Uterus (tissue), 4 donors: ENCODE measurements around the gene GATD1. TPM values are rescaled to one million over a fixed set of nuclear protein-coding genes. Genes with fewer than 3 reads are reported as not detected.
A peak's percentile ranks its signal among the peaks of the same experiment; 100 is the strongest.

Experiments
- DNase-seq, 2 donors: peaks; one replicate each; pipeline ENCODE4 v3.0.0-alpha.2; 2019 to 2020
- H3K27ac ChIP-seq, 2 donors: fragments of 200-600 bp; sonication (generic); 1 replicate in 1 of 2; 2 replicates in 1 of 2; pipeline ENCODE4 v1.5.1; 2016 to 2018
- H3K27me3 ChIP-seq, 2 donors: fragments of 200-600 bp; sonication (generic); one replicate each; pipeline ENCODE4 v1.5.1; 2018 to 2019; ENCODE audit warnings: control low read depth in 1 of 2
- H3K36me3 ChIP-seq, 2 donors: fragments of 200-600 bp; sonication (generic); one replicate each; pipeline ENCODE4 v1.5.1; 2019; ENCODE audit warnings: control low read depth in 1 of 2
- H3K4me1 ChIP-seq, 2 donors: fragments of 200-600 bp; sonication (generic); one replicate each; pipeline ENCODE4 v1.5.1; 2018 to 2019; ENCODE audit warnings: control low read depth in 1 of 2
- H3K4me3 ChIP-seq, 2 donors: fragments of 200-600 bp; sonication (generic); 1 replicate in 1 of 2; 2 replicates in 1 of 2; pipeline ENCODE4 v1.5.1; 2018 to 2019; ENCODE audit warnings: mild to moderate bottlenecking in 1 of 2
- H3K9me3 ChIP-seq, 2 donors: fragments of 200-600 bp; sonication (generic); one replicate each; pipeline ENCODE4 v1.5.1; 2019; ENCODE audit warnings: control low read depth in 1 of 2
- CTCF ChIP-seq, 4 experiments: fragments of 200-600 bp in 2 of 4; fragments of 450-650 bp in 2 of 4; sonication (generic) in 2 of 4; IDR thresholded peaks; one replicate each; pipeline ENCODE4 v1.5.1; 2016 to 2019; ENCODE audit warnings: antibody characterized with exemption in 4 of 4, mild to moderate bottlenecking in 2 of 4, moderate library complexity in 1 of 4
- POLR2A ChIP-seq, 2 donors: fragments of 450-650 bp; IDR thresholded peaks; one replicate each; pipeline ENCODE4 v1.6.1; 2016; ENCODE audit warnings: antibody characterized with exemption in 2 of 2, mild to moderate bottlenecking in 1 of 2, moderate library complexity in 1 of 2
- intact Hi-C: fragments of 100-400 bp; cut with DNase I; formaldehyde crosslinking; loops from one replicate; pipeline ENCODE4 v1.15.1; 2023; ENCODE audit warnings: low total_unique reads
- total RNA-seq, 4 donors: library from RNA; depleted of rRNA in 3 of 4; stranded (reverse); fragments of >200 nt in 3 of 4; gene quantifications; one replicate each; pipeline versions ENCODE4 v1.1.0 to v1.2.4, GENCODE V29; 2014 to 2023
- donor health status: DM: yes; HTN: yes; CAD: no.

Gene GATD1
- total RNA-seq, 4 donors from 2014 or later: 11.8 to 81.1 (median 29.3) TPM

DNA sequence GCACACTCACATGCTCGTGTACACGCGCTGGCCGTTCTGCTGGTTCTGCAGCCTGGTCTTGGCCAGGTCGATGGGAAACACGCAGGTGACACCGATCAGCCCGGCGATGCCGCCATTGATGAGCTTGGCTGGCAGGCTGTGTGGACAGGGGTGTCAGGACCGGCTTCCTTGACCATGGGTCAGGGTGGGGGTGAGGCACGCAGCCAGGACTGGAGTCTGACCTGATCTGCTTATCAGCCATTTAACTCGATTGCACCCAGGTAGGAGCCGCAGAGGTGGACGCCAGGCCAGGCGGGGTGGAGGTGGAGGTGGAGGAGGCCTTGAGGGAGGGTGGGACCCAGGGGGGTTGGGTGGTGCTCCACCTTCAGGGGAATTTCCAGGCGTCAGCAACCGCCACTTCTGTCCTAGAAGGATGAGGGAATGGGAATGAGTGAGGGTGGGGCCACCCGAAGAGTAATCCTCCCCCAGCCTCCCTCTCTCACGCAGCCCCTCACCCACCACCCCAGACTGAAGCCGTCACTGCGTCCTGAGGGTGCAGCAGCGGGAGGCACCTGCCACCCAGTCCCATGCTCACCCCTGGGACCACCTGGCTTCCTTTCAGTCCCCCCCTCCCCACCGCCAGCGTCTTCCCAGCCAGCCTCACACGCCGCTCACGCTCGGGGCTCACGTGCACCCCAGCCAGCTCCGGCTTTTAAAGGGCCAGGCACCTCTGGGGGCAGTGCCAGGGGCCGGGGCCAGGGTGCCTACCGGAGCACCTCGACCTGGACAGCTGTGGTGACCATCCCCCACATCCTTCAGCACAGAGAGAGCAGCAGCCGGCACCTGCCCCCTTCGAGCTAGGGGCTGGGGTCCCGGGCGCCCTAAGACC, 17.7 kb upstream of the GATD1 start:
- intact Hi-C loops: no loop called here
- H3K4me3 ChIP-seq: peak overlapping the region; percentile 61 to 79
- no peaks in the 10 kb centered on the region for H3K27me3 ChIP-seq
- H3K9me3 ChIP-seq: no peaks in the 10 kb centered on the region
- no peak for DNase-seq
- H3K36me3 ChIP-seq: no peaks in the 10 kb centered on the region
- peaks cover 6 to 22% of the 10 kb centered on the region in 2 donors for H3K4me1 ChIP-seq
- H3K27ac ChIP-seq: peak overlapping the region; percentile 87 to 90
- TF ChIP-seq POLR2A (IDR thresholded peaks at IDR 0.05) (no peak), CTCF (IDR thresholded peaks at IDR 0.05) (no peak)

GRCh38 chr11:794013-794765, 16.9 kb upstream of the GATD1 start:
- Histone ChIP-seq H3K9me3 (no peaks in the 10 kb centered on the region), H3K4me3 (no peak overlapping the region), H3K4me1 (peaks cover 6 to 22% of the 10 kb centered on the region in 2 donors), H3K36me3 (no peaks in the 10 kb centered on the region), H3K27ac (no peak overlapping the region), H3K27me3 (peaks cover 0 to 4% of the 10 kb centered on the region in 2 donors)
- no peak for DNase-seq
- intact Hi-C loops: no loop called here
- TF ChIP-seq POLR2A (IDR thresholded peaks at IDR 0.05): no peak
- TF ChIP-seq CTCF (IDR thresholded peaks at IDR 0.05): no peak

DNA sequence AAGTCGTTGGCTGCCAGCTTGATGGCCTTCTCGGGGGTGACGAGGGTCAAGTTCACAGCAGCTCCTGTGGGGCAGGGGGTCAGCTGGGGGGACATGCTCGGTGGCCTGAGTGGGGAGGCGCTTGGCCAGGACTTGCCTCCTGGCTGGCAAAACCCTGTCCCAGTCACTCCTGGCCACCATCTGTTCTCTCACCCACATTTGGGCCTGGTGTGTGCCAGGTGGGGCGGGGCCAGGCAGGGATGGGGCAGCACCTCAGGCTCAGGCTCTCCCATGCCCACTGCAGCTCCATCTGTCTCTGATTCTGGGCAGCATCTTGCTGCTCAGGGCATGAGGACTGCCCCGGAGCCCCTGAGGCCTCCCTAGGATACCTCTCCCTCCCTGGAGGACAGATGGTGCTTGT, 16.3 kb upstream of the GATD1 start:
- TF ChIP-seq POLR2A (IDR thresholded peaks at IDR 0.05) (no peak), CTCF (IDR thresholded peaks at IDR 0.05) (no peak)
- Histone ChIP-seq H3K4me1 (peaks cover 6 to 22% of the 10 kb centered on the region in 2 donors), H3K9me3 (no peaks in the 10 kb centered on the region), H3K36me3 (no peaks in the 10 kb centered on the region), H3K4me3 (no peak overlapping the region), H3K27me3 (peaks cover 0 to 4% of the 10 kb centered on the region in 2 donors), H3K27ac (no peak overlapping the region)
- DNase-seq: no peak
- intact Hi-C loops: no loop called here

DNA sequence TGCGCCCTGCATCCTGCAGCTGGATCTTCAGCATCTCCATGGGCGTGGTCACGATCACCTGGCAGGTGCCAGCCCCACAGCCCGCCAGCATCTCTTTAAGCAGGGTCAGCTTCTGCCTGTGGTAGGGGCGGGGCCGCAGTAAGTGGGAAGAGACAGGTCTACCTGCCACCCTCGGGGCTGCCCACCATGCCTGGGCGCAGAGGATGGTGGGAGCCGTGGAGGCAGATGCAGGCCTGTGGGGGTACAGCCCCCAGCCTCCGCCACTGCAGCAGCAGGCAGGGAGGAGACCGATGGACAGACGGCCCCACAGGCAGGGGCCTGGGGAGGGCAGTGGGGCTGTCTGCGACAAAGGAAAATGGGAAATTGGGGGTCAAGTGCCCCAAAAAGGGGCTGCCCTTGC, 15.6 kb upstream of the GATD1 start:
- intact Hi-C loops: no loop called here
- Histone ChIP-seq H3K4me1 (peaks cover 6 to 22% of the 10 kb centered on the region in 2 donors), H3K4me3 (no peak overlapping the region), H3K36me3 (no peaks in the 10 kb centered on the region), H3K27me3 (peaks cover 0 to 4% of the 10 kb centered on the region in 2 donors), H3K9me3 (no peaks in the 10 kb centered on the region), H3K27ac (no peak overlapping the region)
- no peak for DNase-seq
- TF ChIP-seq CTCF (IDR thresholded peaks at IDR 0.05) (no peak), POLR2A (IDR thresholded peaks at IDR 0.05) (no peak)

DNA sequence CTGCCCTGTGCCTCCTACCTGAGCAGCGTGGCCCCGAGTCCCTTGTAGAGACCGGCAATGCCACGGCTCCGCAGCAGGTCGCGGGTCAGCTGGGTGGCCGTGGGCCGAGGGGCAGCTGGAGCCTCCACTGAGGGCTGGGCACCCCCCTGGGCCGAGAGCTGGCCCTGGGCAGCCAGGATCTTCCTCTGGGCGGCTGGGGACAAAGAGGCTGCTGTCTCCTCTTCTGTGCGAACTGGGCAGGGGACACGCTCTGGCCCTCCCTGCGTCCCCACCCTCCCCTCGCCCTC, 15.2 kb upstream of the GATD1 start:
- Histone ChIP-seq H3K4me3 (no peak overlapping the region), H3K9me3 (no peaks in the 10 kb centered on the region), H3K4me1 (peaks cover 6 to 22% of the 10 kb centered on the region in 2 donors), H3K36me3 (no peaks in the 10 kb centered on the region), H3K27me3 (peaks cover 0 to 4% of the 10 kb centered on the region in 2 donors), H3K27ac (no peak overlapping the region)
- intact Hi-C loops: no loop called here
- DNase-seq: no peak
- no peak for TF ChIP-seq POLR2A (IDR thresholded peaks at IDR 0.05)
- no peak for TF ChIP-seq CTCF (IDR thresholded peaks at IDR 0.05)
